Dermis microvascular lymphatic vessel endothelial cell (primary cell): ENCODE measurements around the gene ZFHX3. TPM values are rescaled to one million over a fixed set of nuclear protein-coding genes. Genes with fewer than 3 reads are reported as not detected.
A peak's percentile ranks its signal among the peaks of the same experiment; 100 is the strongest.

ENCODE experiments used
- DNase-seq, 2 donors: peaks; one replicate each; pipeline versions ENCODE4 v3.0.0 to v3.0.0-alpha.2; 2010; ENCODE audit warnings: low read depth in 2 of 2
- total RNA-seq: library from RNA; depleted of rRNA; stranded (reverse); fragments of >200 nt; gene quantifications from 2 replicates; pipeline ENCODE4 v1.2.1, GENCODE V29; 2014

The ZFHX3 gene
- total RNA-seq, 1 donor from 2014 or later = 4.4 TPM

- no peak for DNase-seq
Observed at GRCh38 chr16:72879846-72880245, 168.1 kb downstream of the ZFHX3 start.

DNA sequence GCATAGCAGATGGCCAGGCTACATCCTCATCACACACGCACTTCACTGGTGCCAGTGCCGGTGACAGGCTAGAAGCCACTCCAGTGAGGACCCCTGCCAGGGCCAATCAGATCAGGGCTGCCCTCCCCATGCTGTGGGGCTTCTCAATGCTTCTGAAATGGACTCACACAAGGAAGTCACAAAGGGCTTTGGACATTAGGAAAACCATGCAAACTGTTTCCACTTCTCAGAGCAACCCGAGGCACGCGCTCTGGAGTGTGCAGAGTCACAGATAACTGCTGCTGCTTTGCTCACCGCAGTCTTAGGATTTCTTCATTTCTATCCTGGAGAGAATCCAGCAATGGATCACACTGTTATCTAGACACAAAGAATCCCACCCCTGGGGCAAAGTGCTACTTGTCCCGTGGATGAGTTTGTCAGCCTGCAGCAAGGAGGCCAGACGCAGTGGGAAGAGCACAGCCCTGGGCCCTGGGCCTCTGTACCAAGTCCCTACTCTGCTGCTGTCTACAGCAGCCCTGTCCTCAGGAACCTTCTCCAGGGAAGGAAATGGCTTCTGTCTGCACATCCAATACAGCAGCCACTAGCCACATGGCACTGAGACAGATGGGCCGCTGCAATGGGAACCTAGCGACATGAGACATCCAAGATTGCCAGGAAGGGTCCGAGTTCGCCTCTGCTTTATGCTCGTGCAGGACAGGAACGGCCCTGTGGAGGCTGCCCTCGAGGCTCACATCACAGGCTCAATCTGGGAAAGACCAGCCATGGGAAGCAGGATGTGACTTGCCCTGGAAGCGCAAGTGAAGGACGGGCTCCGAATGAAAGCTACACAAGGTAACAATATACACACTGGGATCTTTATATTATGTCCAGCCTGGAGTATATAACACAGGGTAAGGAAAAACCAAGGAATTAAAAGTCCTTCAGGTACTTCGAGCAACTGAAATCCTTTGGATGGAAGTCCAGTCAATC is 169.3 kb downstream of the ZFHX3 start:
- no peak for DNase-seq

GRCh38 chr16:72877374-72878028 is 170.4 kb downstream of the ZFHX3 start:
- peak; percentile 14 to 83 for DNase-seq

- DNase-seq = no peak
Observed at GRCh38 chr16:72876981-72877373, 171.0 kb downstream of the ZFHX3 start.

- peak in 1 of 2 donors; percentile 73 for DNase-seq
Observed at GRCh38 chr16:72876221-72876620, 171.7 kb downstream of the ZFHX3 start.

GRCh38 chr16:72875291-72876031 is 172.5 kb downstream of the ZFHX3 start:
- DNase-seq = no peak

GRCh38 chr16:72873853-72874252 is 174.1 kb downstream of the ZFHX3 start:
- DNase-seq = no peak

GRCh38 chr16:72873044-72873443 is 174.9 kb downstream of the ZFHX3 start:
- no peak for DNase-seq

- DNase-seq = no peak
Observed at GRCh38 chr16:72865835-72866234, 182.1 kb downstream of the ZFHX3 start.

DNA sequence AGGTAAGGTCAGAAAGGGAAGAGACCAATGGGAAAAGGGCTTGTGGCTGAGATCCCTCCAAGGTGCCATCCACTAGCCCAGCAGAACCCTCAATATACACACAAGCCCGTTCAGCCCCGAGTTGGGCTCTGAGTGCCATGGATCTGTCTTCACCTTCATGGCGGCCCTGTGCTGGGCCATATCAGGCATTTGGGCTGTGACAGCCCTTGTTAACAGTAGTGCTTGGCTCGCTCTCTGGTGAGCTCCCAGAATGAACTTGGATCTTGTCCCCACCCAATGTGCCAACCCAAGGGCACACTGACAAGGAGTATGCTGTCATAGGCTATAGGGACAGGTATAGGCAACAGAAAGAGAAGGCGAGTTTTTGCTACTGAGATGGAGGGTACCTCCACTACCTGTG is 182.7 kb downstream of the ZFHX3 start:
- DNase-seq = no peak

DNA sequence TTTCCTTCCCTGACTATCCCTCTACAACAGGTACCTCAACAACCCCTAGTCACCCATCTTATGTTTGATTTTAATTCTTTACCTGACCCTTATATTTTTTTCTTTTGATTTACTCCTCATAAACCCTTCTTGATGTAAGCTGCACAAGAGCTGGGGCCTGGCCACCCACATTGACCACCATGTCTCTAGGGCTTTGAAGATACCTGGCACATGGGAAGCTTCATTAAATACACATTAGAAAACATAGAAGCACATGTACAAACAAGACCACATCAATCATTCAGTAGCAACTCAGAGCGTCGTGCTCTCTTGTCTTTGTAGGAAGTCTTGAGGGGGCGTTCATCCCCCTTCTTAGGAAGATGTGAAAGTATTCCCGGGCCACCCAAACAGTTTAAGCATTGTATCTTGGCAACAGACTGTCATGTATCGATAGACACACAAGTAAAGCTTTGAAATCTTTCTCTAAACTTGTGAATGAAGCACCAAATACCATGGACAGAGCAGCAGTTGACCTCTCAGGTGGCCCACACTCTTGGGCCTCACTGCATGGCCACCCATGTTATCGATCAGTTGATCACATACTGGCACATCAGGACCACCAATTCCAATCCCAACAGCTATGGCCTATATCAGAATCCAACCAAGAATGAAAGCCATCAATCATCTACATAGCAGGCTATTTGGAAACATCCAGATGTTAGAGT is 183.6 kb downstream of the ZFHX3 start:
- DNase-seq = no peak

DNA sequence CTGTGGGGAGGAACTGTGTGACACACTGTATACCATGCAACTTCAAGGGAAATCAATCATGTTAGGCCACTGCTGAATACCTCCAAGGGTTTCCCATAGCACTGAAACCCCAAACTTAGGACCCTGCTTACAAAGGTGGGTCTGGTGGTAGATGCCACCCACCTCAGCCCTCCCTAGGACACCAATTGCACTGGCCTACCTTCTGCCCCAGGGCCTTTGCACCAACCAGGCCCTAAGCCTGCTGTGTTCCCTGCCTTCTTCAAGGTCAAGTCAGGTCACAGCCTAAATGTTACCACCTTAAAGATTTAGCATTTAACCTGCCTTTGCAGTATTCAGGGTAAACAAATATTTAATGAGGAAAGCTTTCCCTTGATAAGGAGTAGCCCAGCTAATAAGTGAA is 185.8 kb downstream of the ZFHX3 start:
- DNase-seq = no peak

DNA sequence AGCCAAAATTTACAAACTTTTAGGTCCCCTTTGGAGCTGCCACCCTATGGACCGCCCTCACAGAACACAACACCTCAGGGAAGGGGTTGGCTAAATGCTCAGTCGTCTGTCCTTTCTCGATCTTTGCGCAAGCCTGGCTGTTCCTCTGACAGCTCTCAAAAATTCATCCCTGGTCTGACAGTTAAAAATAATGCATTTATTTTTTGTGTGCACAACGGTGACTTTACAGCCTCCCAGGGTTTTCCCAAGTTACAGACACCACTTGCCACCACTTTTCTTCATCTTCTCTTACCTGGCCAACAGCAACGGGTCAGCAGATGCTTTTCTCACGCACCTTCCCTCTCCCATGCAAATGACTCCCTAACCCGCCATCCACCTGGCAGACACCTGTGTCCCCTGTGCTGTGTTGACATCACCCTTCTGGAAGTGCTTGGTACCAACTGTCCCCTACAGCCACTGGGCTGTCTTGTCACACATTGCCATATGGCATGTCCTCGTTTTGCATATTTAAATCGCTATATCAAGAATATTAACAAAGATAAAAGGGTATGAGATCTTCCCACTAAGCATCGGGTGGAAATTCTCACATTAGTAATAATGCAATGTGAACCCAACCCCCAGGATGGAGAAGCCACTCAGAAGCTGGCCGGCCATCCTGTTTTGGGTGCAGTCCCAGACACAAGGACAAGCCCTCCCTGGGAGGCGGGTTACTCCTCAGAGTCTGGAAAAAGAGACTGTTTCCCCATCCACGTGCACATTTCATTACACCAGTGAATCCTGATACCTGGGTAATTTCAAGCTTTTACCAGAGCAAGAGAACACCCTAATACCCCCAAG is 187.0 kb downstream of the ZFHX3 start:
- no peak for DNase-seq

- no peak for DNase-seq
Observed at GRCh38 chr16:72859581-72859980, 188.3 kb downstream of the ZFHX3 start.

DNA sequence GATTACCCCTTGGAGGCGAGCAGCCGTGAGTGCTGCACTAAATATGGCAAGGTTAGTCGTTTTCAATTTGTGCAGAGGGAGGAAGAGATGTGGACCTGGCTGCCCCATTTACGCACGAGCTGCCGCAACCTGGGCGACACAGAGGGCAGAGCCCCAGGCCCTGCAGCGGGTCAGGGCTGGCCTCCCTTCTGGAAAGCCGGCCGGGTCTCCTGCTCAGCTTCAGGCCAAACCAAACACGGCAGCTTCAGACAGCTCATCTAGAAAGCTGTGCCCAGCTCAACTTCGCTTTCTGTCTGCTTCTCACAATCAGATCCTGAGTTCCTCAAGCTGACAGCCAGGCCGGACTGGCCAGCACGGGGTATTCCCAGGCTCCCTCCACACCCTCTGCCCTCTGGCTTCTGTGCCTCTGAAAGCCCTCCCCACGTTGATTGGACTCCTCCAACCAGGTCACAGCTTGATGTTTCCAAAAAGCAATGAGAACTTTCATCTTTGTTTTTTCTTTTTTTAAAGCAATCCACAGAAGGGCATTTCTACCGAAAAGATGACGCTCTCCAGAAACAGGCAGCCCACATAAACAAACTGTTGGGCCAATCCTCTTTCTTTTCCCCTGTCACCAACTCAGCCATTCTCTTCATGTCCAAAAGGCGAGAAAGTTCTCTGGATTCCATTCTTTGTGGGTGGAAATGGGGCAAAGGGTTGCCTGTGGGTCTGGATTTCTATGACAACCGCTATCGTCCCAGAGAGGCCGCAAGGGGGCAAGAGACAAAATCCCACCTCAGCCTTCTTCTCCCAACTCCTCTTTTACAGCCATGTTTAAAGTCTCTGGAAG is 189.0 kb downstream of the ZFHX3 start:
- DNase-seq = no peak

DNA sequence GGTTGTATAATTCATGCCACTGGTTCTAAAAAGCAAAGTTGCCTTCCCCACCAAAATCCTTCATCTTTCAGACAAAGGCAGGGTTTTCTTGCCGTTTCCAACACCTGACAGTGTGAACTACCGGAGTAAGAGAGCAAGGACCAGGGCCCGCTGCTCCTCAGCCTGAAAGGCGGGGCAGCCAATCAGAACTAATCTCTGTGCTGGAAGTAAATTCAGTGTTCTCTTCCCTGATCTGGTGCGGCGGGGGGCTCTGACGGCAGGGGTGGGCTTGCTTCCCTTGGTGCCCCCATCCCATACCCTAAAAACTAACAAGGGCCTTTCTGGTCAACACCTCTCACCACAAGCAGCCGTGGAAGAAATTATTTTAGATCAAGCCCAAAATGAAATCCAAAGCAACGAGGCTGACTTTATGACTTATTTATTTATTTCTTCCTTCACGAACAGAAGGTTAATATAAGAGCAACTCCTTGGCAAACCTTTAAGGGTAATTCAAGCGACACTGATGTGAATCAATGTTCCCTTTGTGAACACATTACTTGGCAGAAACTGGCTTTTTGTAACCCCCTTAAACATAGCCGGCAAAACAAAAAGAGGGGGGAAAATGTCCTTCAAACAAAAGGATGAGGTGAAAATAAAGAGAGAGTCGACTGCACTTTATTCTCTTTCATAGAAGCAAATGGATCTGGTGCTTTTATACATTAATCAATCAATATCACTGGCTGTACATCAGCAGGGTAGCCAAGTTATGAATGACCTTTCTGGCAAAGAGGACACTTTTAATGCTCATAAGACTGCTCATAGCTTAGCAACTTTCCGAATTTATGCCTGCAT is 189.9 kb downstream of the ZFHX3 start:
- no peak for DNase-seq

DNA sequence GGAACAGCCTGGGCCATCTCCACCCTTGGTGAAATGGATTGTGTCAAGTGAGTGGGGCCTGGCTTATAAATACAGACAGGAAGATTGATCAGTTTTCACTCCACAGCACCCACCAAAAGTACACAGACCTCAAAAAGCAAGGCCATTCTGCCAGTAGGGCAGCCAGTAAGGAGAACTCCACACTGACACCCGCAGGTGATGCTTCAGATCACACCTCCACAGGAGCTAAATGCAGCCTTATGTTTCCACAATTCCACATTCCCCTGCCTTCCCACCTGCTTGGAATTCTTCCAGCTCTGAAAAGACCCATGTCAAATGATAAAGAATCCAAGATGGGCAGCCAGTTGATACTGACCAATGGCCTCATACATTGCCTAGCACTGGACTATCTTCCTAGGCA is 191.1 kb downstream of the ZFHX3 start:
- peak; percentile 10 to 38 for DNase-seq

GRCh38 chr16:72854267-72854959 is 193.5 kb downstream of the ZFHX3 start:
- DNase-seq = no peak
